ENCODE measurements around the gene APOL3.

Gene APOL3

GRCh38 chr22:36113121-36113520 lies 47.4 kb downstream of the APOL3 start:
- TF ChIP-seq, protein P1, sequence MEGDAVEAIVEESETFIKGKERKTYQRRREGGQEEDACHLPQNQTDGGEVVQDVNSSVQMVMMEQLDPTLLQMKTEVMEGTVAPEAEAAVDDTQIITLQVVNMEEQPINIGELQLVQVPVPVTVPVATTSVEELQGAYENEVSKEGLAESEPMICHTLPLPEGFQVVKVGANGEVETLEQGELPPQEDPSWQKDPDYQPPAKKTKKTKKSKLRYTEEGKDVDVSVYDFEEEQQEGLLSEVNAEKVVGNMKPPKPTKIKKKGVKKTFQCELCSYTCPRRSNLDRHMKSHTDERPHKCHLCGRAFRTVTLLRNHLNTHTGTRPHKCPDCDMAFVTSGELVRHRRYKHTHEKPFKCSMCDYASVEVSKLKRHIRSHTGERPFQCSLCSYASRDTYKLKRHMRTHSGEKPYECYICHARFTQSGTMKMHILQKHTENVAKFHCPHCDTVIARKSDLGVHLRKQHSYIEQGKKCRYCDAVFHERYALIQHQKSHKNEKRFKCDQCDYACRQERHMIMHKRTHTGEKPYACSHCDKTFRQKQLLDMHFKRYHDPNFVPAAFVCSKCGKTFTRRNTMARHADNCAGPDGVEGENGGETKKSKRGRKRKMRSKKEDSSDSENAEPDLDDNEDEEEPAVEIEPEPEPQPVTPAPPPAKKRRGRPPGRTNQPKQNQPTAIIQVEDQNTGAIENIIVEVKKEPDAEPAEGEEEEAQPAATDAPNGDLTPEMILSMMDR (IDR thresholded peaks at IDR 0.05), result no peak
- TF ChIP-seq ZFX (IDR thresholded peaks at IDR 0.05; ENCODE audit: borderline replicate concordance), result no peak
- H3K27ac ChIP-seq, result no peak overlapping the region

DNA sequence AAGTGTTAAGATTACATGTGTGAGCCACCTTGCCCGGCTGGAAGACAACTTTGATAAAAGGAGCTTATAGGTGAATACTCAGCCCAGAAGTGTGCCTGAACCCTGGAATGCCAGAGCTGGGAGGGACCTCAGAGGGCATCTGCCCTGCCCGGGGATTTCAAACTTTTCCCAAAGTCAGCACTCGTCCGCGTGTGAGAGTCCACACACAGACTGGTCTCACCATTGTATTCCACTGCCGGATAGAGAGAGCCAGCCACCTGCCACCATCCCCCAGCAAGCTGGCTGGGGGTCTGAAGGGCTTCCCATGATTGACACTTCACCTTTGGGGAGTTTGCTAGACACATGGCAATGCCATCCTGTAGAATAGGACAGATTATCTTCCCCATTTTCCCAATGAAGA lies 49.2 kb downstream of the APOL3 start:
- no peak overlapping the region for H3K27ac ChIP-seq
- TF ChIP-seq, protein P1 (IDR thresholded peaks at IDR 0.05), result no peak
- no peak for TF ChIP-seq ZFX (IDR thresholded peaks at IDR 0.05; ENCODE audit: borderline replicate concordance)

- no peak overlapping the region for H3K27ac ChIP-seq
- TF ChIP-seq, protein P1 (IDR thresholded peaks at IDR 0.05), result no peak
- no peak for TF ChIP-seq ZFX (IDR thresholded peaks at IDR 0.05; ENCODE audit: borderline replicate concordance)
These were observed 50.2 kb downstream of the APOL3 start for GRCh38 chr22:36110306-36110881.

- no peak overlapping the region for H3K27ac ChIP-seq
- TF ChIP-seq, protein P1 (IDR thresholded peaks at IDR 0.05), result no peak
- no peak for TF ChIP-seq ZFX (IDR thresholded peaks at IDR 0.05; ENCODE audit: borderline replicate concordance)
These were observed 53.1 kb downstream of the APOL3 start for GRCh38 chr22:36107436-36107835.

DNA sequence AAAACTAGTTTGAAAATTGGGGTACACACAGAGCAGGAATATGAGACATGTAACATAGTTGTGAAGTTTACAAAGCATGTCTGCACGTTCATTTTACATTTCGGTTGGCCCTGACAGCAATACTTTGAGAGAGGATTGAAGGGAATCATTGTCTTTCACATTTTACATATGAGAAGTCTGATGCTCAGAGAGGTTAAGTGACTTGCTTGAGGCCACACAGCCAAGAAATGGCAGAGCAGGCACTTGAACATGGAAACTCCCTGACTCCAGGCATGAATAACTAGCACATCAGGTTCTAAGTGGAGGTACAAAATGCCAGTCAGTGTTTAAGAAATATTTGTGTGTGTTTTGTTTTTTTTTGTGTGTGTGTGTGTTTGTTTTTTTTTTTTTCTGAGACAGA lies 53.6 kb downstream of the APOL3 start:
- TF ChIP-seq ZFX (IDR thresholded peaks at IDR 0.05; ENCODE audit: borderline replicate concordance), result no peak
- TF ChIP-seq, protein P1 (IDR thresholded peaks at IDR 0.05), result no peak

DNA sequence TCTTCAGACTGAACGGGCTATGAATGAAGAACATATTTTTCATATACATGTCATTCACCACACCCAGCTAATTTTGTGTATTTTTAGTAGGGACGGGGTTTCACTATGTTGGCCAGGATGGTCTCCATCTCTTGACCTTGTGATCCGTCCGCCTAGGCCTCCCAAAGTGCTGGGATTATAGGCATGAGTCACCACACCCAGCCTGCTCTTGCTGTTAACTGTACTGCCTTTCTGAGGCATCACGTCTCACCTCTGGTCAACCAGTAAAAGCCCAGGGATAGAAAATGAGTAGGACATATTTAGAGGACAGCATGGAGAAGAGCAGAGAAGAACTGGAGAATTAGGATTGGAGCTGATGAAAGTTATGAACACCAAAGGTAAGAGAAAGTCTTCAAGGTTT lies 55.6 kb downstream of the APOL3 start:
- TF ChIP-seq, protein P1 (IDR thresholded peaks at IDR 0.05), result no peak
- no peak for TF ChIP-seq ZFX (IDR thresholded peaks at IDR 0.05; ENCODE audit: borderline replicate concordance)
- no peak overlapping the region for H3K27ac ChIP-seq

More for the DNA sequence above, 53.6 kb downstream of the APOL3 start:
- no peak overlapping the region for H3K27ac ChIP-seq

- no peak for TF ChIP-seq ZFX (IDR thresholded peaks at IDR 0.05; ENCODE audit: borderline replicate concordance)
- no peak overlapping the region for H3K27ac ChIP-seq
These were observed 56.1 kb downstream of the APOL3 start for GRCh38 chr22:36104435-36104834.

DNA sequence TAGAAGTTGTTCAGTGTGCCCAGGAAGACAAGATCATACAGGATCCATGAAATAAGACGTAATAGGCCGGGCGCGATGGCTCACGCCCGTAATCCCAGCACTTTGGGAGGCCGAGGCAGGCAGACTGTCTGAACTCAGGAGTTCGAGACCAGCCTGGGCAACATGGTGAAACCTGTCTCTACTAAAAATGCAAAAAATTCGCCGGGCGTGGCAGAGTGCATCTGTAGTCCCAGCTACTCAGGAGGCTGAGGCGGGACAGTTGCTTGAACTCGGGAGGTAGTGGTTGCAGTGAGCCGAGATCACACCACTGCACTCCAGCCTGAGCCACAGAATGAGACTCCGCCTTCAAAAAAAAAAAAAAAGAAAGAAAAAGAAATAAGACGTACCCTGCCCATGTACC lies 56.7 kb downstream of the APOL3 start:
- no peak for TF ChIP-seq ZFX (IDR thresholded peaks at IDR 0.05; ENCODE audit: borderline replicate concordance)
- TF ChIP-seq, protein P1 (IDR thresholded peaks at IDR 0.05), result no peak
- H3K27ac ChIP-seq, result no peak overlapping the region

Measured in 22Rv1 (cell line).